HCT116 (cell line): Measurements from ENCODE around the gene KIAA0825. TPM values are rescaled to one million over a fixed set of nuclear protein-coding genes. Genes with fewer than 3 reads are reported as not detected.

ENCODE experiments used
- ATAC-seq: fragments of 200-7000 bp; cut with Tn5 transposase; 2 replicates; pipeline ENCODE4 v1.9.1; 2020; ENCODE audit warnings: mild to moderate bottlenecking, moderate library complexity
- BruUV-seq: library from RNA; stranded (reverse); fragments of 400-500 nt; replicated peaks from 2 replicates; lab custom pipeline; 2021; lab: Mats Ljungman, UMichigan
- CTCF ChIA-PET: fragments of 300-600 bp; sonication (Branson Sonifier 250); formaldehyde crosslinking; loops from one replicate; lab custom pipeline; 2021; ENCODE audit warnings: antibody characterized with exemption; lab: Charles Lee
- POLR2A ChIA-PET: fragments of 300-600, 350-600 bp; sonication (Branson Sonifier 250); formaldehyde crosslinking; loops from one replicate; lab custom pipeline; 2021; ENCODE audit warnings: antibody characterized with exemption; lab: Charles Lee
- RAD21 ChIA-PET, 2 experiments: fragments of 300-600 bp; sonication (Branson Sonifier 250); formaldehyde crosslinking; loops; one replicate each; lab custom pipeline; 2023; ENCODE audit warnings: low total read pairs in 2 of 2; ENCODE audit not compliant: uncharacterized antibody in 2 of 2, unreplicated experiment in 2 of 2, low non-redundant PET in 1 of 2; lab: Charles Lee
- DNase-seq: peaks from one replicate; pipeline ENCODE4 v3.0.0-alpha.2; 2010; ENCODE audit warnings: low read depth, low spot score
- H2AFZ ChIP-seq: fragments of 200-600 bp; shearing (Covaris generic), sonication (generic); 2 replicates; pipeline ENCODE4 v1.6.1; 2017; ENCODE audit warnings: low read depth, mixed run types, mixed read lengths, antibody characterized with exemption, low read length; ENCODE audit not compliant: poor library complexity, severe bottlenecking
- H3K27ac ChIP-seq: 2 replicates; pipeline ENCODE4 v1.5.1; 2012; ENCODE audit warnings: low read depth, low read length
- H3K27me3 ChIP-seq: fragments of 200-600 bp; sonication (generic); 2 replicates; pipeline ENCODE4 v1.6.1; 2016; ENCODE audit warnings: mixed run types, low read length, mixed read lengths; ENCODE audit not compliant: insufficient read depth
- H3K36me3 ChIP-seq, 2 experiments: fragments of 200-500 bp in 1 of 2; fragments of 200-600 bp in 1 of 2; sonication (Bioruptor generic) in 1 of 2; sonication (generic) in 1 of 2; 2 replicates each; pipeline versions ENCODE4 v1.5.1 to v1.6.1; 2014 to 2016; ENCODE audit warnings: low read length in 2 of 2, inconsistent platforms in 1 of 2, mixed read lengths in 1 of 2, mixed run types in 1 of 2; ENCODE audit not compliant: insufficient read depth in 2 of 2, control insufficient read depth in 1 of 2
- H3K4me1 ChIP-seq, 2 experiments: fragments of 200-600 bp in 1 of 2; sonication (generic) in 1 of 2; 2 replicates each; pipeline versions ENCODE4 v1.5.1 to v1.6.1; 2012 to 2017; ENCODE audit warnings: low read length in 2 of 2, inconsistent platforms in 1 of 2, mild to moderate bottlenecking in 1 of 2, mixed read lengths in 1 of 2, mixed run types in 1 of 2, moderate library complexity in 1 of 2; ENCODE audit not compliant: insufficient read depth in 2 of 2, control insufficient read depth in 1 of 2
- H3K4me2 ChIP-seq: fragments of 200-600 bp; sonication (generic); 2 replicates; pipeline ENCODE4 v1.6.1; 2017; ENCODE audit warnings: mixed run types, low read length, mixed read lengths
- H3K4me3 ChIP-seq, 2 experiments: fragments of 200-600 bp in 1 of 2; sonication (generic) in 1 of 2; replicated peaks in 1 of 2; 2 replicates each; pipeline ENCODE4 v1.5.1; 2011 to 2016; ENCODE audit warnings: low read length in 2 of 2, control low read depth in 1 of 2, low read depth in 1 of 2, mild to moderate bottlenecking in 1 of 2, mixed read lengths in 1 of 2, mixed run types in 1 of 2
- H3K79me2 ChIP-seq: fragments of 200-600 bp; sonication (generic); 2 replicates; pipeline ENCODE4 v1.6.1; 2017; ENCODE audit warnings: mild to moderate bottlenecking, mixed run types, low read length, moderate library complexity, mixed read lengths; ENCODE audit not compliant: insufficient read depth
- H3K9ac ChIP-seq: fragments of 200-600 bp; sonication (generic); 2 replicates; pipeline ENCODE4 v1.6.1; 2016; ENCODE audit warnings: low read length, mixed read lengths
- H3K9me2 ChIP-seq: fragments of 200-600 bp; sonication (generic), shearing (Covaris generic); 2 replicates; pipeline ENCODE4 v1.6.1; 2017; ENCODE audit warnings: mixed run types, mild to moderate bottlenecking, moderate library complexity; ENCODE audit not compliant: insufficient read depth
- H3K9me3 ChIP-seq, 2 experiments: fragments of 200-500 bp in 1 of 2; fragments of 200-600 bp in 1 of 2; sonication (Bioruptor generic) in 1 of 2; sonication (generic) in 1 of 2; 2 replicates each; pipeline ENCODE4 v1.6.1; 2014 to 2017; ENCODE audit warnings: low read length in 2 of 2, mixed read lengths in 2 of 2, inconsistent platforms in 1 of 2, low read depth in 1 of 2, mild to moderate bottlenecking in 1 of 2, mixed run types in 1 of 2, moderate library complexity in 1 of 2; ENCODE audit not compliant: control insufficient read depth in 1 of 2, insufficient read depth in 1 of 2
- H4K20me1 ChIP-seq: fragments of 200-600 bp; sonication (generic), shearing (Covaris generic); 2 replicates; pipeline ENCODE4 v1.6.1; 2017; ENCODE audit warnings: mixed run types, mild to moderate bottlenecking, moderate library complexity; ENCODE audit not compliant: insufficient read depth
- ATF3 ChIP-seq: IDR thresholded peaks from 2 replicates; pipeline ENCODE4 v1.6.1; 2012
- EZH2 ChIP-seq: fragments of 200-600 bp; sonication (generic); IDR thresholded peaks from 2 replicates; pipeline ENCODE4 v1.6.1; 2017; ENCODE audit warnings: antibody characterized with exemption, mixed run types
- EZH2phosphoT487 ChIP-seq: fragments of 200-600 bp; IDR thresholded peaks from 2 replicates; pipeline ENCODE4 v1.6.1; 2018; ENCODE audit warnings: antibody characterized with exemption, borderline replicate concordance
- FOSL1 ChIP-seq: IDR thresholded peaks from 2 replicates; pipeline ENCODE4 v1.6.1; 2012; ENCODE audit warnings: low read depth
- RAD21 ChIP-seq: IDR thresholded peaks from 2 replicates; pipeline ENCODE4 v1.6.1; 2012; ENCODE audit warnings: low read depth, mild to moderate bottlenecking
- SIN3A ChIP-seq: IDR thresholded peaks from 2 replicates; pipeline ENCODE4 v1.6.1; 2012; ENCODE audit warnings: low read depth
- SP1 ChIP-seq: IDR thresholded peaks from 2 replicates; pipeline ENCODE4 v1.6.1; 2012; ENCODE audit warnings: low read depth
- SRF ChIP-seq: IDR thresholded peaks from 2 replicates; pipeline ENCODE4 v1.6.1; 2012; ENCODE audit warnings: low read depth
- TCF7L2 ChIP-seq: IDR thresholded peaks from 2 replicates; pipeline ENCODE4 v1.7.0; 2011; ENCODE audit warnings: borderline replicate concordance, inconsistent platforms; ENCODE audit not compliant: insufficient read depth, insufficient read length; ENCODE audit errors: extremely low read depth
- YY1 ChIP-seq: IDR thresholded peaks from 2 replicates; pipeline ENCODE4 v1.6.1; 2011; ENCODE audit warnings: low read length, low read depth, moderate library complexity, mild to moderate bottlenecking; ENCODE audit not compliant: insufficient replicate concordance; ENCODE audit errors: extremely low read depth
- ZFX ChIP-seq: fragments of 450-650 bp; IDR thresholded peaks from 2 replicates; pipeline ENCODE4 v1.6.1; 2017
- ZNF274 ChIP-seq: fragments of 200-500 bp; sonication (Bioruptor generic); IDR thresholded peaks from 2 replicates; pipeline ENCODE4 v1.6.1; 2014; ENCODE audit warnings: mild to moderate bottlenecking, low read depth, low read length, inconsistent platforms
- intact Hi-C: fragments of 100-400 bp; cut with micrococcal nuclease; formaldehyde crosslinking; loops from 2 replicates; pipeline ENCODE4 v1.10.0; 2022
- total RNA-seq: library from RNA; stranded (reverse); gene quantifications from one replicate; pipeline ENCODE4 v1.2.1, GENCODE V29; 2021; ENCODE audit not compliant: unreplicated experiment
- TF ChIP-seq, protein P1 (sequence below): IDR thresholded peaks from 2 replicates; pipeline ENCODE4 v1.6.1; 2012; ENCODE audit warnings: low read depth

KIAA0825 gene
- total RNA-seq, 1 experiment from 2014 or later: 1.4 TPM

- Histone ChIP-seq H3K79me2 (no peaks in the 10 kb centered on the region), H3K4me3 (no peak overlapping the region), H3K9ac (no peak overlapping the region), H3K9me3 (no peaks in the 10 kb centered on the region), H3K4me1 (peaks cover 5% of the 10 kb centered on the region in 2 experiments; a peak in 2 of 4 replicates), H3K27ac (no peak overlapping the region), H3K9me2 (no peaks in the 10 kb centered on the region), H3K27me3 (no peaks in the 10 kb centered on the region), H3K4me2 (no peak overlapping the region), H4K20me1 (no peaks in the 10 kb centered on the region), H3K36me3 (no peaks in the 10 kb centered on the region), H2AFZ (no peak overlapping the region)
- TF ChIP-seq EZH2phosphoT487 (no peak), SP1 (no peak), YY1 (no peak), TCF7L2 (no peak), ATF3 (no peak), ZNF274 (no peak), ZFX (no peak), SIN3A (no peak), EZH2 (no peak), FOSL1 (no peak), RAD21 (no peak), SRF (no peak)
- TF ChIP-seq, protein P1, sequence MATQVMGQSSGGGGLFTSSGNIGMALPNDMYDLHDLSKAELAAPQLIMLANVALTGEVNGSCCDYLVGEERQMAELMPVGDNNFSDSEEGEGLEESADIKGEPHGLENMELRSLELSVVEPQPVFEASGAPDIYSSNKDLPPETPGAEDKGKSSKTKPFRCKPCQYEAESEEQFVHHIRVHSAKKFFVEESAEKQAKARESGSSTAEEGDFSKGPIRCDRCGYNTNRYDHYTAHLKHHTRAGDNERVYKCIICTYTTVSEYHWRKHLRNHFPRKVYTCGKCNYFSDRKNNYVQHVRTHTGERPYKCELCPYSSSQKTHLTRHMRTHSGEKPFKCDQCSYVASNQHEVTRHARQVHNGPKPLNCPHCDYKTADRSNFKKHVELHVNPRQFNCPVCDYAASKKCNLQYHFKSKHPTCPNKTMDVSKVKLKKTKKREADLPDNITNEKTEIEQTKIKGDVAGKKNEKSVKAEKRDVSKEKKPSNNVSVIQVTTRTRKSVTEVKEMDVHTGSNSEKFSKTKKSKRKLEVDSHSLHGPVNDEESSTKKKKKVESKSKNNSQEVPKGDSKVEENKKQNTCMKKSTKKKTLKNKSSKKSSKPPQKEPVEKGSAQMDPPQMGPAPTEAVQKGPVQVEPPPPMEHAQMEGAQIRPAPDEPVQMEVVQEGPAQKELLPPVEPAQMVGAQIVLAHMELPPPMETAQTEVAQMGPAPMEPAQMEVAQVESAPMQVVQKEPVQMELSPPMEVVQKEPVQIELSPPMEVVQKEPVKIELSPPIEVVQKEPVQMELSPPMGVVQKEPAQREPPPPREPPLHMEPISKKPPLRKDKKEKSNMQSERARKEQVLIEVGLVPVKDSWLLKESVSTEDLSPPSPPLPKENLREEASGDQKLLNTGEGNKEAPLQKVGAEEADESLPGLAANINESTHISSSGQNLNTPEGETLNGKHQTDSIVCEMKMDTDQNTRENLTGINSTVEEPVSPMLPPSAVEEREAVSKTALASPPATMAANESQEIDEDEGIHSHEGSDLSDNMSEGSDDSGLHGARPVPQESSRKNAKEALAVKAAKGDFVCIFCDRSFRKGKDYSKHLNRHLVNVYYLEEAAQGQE: no peak
- intact Hi-C loops: no loop called here
- ChIA-PET RAD21 (no interaction called here), POLR2A (no interaction called here), CTCF (no interaction called here)
- ATAC-seq (no peak), DNase-seq (no peak)
- BruUV-seq: no TSS peak
Observed at GRCh38 chr5:94471521-94471920, 146.9 kb downstream of the KIAA0825 start.
